ENCODE measurements around the gene ZSCAN25. TPM values are rescaled to one million over a fixed set of nuclear protein-coding genes. Genes with fewer than 3 reads are reported as not detected.
"Not testable (repeated sequence)": the region's sequence is repeated elsewhere in the genome, so short reads cannot be mapped to it uniquely, and the experiment has no call there.

The ZSCAN25 gene
- total RNA-seq, 1 donor from 2014 or later = 19.8 TPM

DNA sequence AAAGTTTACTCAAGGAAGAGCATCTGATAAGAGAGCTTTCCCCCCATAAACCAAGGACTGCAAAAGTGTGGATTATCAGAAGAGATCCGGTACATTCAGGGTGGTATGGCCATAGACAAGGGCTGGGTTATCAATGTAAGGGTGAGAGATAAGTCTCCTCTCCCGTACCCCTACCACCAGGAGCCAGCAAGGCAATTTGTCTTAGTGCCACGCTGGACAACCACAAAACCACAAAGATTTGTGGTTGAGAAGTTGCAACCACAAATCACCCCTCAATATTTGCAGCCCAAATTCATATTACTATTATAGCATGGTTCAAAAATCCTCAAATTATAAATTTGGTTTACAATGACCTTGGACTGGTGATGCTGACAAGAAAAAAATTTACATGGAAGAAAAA, 2.3 kb upstream of the ZSCAN25 start:
- DNase-seq (ENCODE audit: low spot score) (no peak), ATAC-seq (no peak)
- intact Hi-C loops (cut with DNase I) = no loop called here

DNA sequence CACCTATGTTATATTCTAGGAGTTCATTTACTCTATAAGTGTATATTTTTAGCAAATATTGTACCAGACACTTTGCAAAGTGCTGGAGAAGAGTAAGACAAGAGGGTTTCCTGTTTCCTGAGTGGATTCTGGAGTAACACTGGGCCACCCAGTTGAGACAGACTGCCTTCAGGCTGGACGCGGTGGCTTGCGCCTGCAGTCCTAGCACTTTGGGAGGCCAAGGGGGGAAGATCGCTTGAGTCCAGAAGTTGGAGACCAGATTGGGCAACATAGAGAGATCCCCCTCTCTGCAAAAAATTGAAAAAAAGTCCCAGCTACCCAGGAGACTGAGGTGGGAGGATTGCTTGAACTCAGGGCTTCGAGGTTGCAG, 772 bp upstream of the ZSCAN25 start:
- intact Hi-C loops (cut with DNase I) = no loop called here
- no peak for ATAC-seq

GRCh38 chr7:99617192-99617781, 541 bp downstream of the ZSCAN25 start:
- DNase-seq (ENCODE audit: low spot score) = no peak
- intact Hi-C loops (cut with DNase I) = no loop called here
- no peak for ATAC-seq

More for the DNA sequence above, 772 bp upstream of the ZSCAN25 start:
- DNase-seq (ENCODE audit: low spot score) = no peak

DNA sequence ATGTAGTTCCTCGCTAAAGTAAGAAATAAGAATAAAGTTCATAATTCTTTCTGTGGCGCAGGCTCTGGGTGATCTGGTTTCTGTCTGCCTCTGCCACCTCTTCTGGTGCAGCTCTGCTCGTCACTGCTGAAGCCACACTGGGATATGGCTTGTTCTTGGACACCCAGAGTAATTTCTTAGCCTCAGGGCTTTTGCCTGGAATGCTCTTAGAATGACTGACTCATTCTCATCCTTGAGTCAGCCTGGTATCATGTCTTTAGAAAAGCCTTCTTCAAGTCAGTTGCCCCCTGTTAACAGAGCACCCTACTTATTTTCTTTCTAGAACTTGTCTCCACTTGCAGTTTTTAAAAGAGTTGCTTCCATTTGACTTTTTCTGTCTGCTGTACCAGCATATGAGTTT, 2.0 kb downstream of the ZSCAN25 start:
- intact Hi-C loops (cut with DNase I) = no loop called here
- ATAC-seq = no peak

GRCh38 chr7:99619571-99620130, 2.9 kb downstream of the ZSCAN25 start:
- intact Hi-C loops (cut with DNase I) = no loop called here
- DNase-seq (ENCODE audit: low spot score) = no peak
- no peak for ATAC-seq

More for the DNA sequence above, 2.0 kb downstream of the ZSCAN25 start:
- no peak for DNase-seq (ENCODE audit: low spot score)

DNA sequence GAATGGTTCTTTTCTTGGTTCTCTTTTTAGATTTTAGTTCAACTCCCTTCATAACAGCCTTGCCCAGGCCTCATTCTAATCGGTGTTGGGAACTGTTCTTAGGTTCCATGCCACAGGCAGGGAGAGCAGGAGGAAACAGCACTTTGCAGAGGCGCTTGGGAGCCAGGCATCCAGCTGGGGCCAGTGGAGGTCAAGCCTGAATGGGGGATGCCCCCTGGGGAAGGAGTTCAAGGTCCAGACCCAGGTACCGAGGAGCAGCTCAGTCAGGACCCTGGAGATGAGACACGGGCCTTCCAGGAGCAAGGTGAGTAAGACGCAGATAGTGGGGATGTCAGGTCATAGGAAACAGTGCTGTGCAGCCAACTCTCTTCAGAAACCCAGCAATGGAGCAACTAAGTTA, 4.5 kb downstream of the ZSCAN25 start:
- ATAC-seq = no peak
- intact Hi-C loops (cut with DNase I) = no loop called here
- DNase-seq (ENCODE audit: low spot score) = no peak

DNA sequence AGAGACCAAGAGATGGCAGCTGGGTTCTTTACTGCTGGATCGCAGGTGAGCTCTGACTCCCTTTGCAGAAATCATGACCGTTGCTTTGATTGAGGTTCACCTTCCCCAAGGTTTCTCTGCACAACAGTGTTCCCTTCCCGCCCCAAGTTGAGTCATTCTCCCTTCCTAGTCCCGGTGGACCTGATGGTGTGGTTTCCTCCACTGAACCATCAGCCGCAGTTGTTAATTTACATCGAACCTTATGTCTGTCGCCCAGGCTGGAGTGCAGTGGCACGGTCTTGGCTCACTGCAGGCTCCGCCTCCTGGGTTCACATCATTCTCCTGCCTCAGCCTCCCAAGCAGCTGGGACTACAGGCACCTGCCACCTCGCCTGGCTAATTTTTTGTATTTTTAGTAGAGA, 5.8 kb downstream of the ZSCAN25 start:
- no peak for ATAC-seq
- intact Hi-C loops (cut with DNase I) = no loop called here
- DNase-seq (ENCODE audit: low spot score) = no peak

GRCh38 chr7:99623091-99623693, 6.4 kb downstream of the ZSCAN25 start:
- ATAC-seq = no peak
- intact Hi-C loops (cut with DNase I) = no loop called here
- no peak for DNase-seq (ENCODE audit: low spot score)

DNA sequence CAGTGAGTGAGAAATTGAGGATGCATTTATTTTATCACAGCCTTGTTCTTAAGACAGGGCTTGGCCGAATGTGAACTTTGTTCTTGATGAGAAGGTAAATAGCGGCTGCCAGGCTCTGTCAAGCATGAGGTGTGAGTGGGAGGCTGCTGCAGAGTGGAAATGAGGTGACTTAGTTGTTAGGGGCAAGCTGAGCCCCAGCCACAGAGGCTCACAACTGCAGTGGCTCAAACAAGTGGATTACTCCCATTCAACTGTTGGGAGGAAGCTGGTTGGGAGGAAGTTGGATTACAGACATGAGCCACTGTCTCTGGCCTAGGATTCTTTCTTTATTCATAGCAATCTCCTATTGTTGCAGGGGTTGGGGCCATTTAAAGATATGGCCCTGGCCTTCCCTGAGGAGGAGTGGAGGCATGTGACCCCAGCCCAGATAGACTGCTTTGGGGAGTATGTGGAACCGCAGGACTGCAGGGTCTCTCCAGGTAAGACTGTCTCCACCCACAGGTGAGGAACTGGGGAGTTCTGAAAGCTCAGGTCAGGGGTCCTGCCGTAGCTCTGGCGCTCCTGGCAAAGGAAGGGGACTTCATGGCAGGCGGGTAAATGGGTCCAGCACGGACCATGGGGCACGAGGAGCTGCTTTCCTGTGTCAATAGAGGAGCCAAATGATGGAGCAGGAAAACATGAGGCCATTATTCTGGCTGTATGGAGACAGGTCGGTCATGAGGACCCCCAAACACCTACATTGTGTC, 7.1 kb downstream of the ZSCAN25 start:
- no peak for DNase-seq (ENCODE audit: low spot score)
- intact Hi-C loops (cut with DNase I) = no loop called here
- ATAC-seq = no peak

DNA sequence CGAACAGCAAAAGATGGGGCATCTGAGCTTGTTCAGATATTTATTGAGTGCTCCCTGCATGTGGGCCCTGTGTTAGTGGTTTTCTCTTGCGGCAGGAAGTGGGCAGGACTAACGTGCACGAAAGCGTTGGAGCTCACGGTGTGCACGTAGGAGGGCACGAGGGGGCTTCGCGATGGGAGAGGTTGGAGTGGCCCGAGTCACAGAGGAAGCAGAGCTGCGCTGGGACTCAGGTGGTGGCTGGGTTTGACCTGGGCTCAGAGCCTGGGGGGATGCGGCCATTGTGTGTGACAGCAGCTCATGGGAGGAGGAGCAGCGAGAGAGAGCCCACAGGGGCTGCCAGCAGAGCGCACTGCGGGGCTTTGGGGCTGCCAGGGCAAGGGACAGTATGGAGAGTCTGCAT, 7.7 kb downstream of the ZSCAN25 start:
- intact Hi-C loops (cut with DNase I) = no loop called here
- ATAC-seq = peak; percentile 30
- DNase-seq (ENCODE audit: low spot score) = no peak

GRCh38 chr7:99625321-99625720, 8.6 kb downstream of the ZSCAN25 start:
- intact Hi-C loops (cut with DNase I) = no loop called here
- DNase-seq (ENCODE audit: low spot score) (no peak), ATAC-seq (no peak)

DNA sequence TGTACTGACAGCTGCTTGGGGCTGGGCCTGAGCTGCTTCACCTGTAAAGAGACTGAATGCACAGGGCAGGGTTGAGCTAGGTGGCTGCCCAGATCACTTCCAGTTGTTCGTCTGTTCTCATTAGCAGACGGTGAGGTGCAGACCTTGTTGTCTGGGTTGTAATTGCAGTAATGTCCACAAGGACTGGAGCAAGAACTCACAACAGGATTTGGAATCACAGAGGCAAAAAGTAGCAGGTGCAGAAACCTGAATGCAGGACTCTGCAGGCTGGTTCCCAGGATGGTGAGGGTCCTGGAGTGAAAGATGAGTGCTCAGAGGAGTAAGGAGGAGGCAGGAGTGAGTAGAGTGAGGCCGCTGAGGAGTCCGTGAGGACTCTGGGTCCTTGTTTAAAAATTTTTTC, 9.2 kb downstream of the ZSCAN25 start:
- DNase-seq (ENCODE audit: low spot score) = no peak
- intact Hi-C loops (cut with DNase I) = no loop called here
- ATAC-seq = no peak

DNA sequence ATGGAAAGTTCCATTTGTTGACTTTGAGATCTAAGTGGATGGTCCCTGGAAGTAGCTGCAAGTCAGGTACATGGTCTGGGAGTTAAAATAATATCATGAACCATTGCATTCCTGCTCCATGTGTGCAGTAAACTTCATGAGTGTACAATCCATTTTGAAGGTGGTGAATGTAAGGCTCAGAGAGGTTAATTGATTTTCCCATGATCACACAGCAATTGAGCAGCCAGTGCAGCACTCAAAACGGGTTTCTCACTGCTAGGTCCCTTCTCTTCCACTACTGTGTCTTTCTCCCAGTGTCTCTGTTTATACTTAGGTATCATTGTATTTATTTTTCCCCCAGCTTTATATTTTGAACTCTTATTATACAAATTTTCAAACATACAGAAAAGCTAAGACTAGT, 9.9 kb downstream of the ZSCAN25 start:
- no peak for ATAC-seq
- DNase-seq (ENCODE audit: low spot score) = no peak
- intact Hi-C loops (cut with DNase I) = no loop called here

- intact Hi-C loops (cut with DNase I) = no loop called here
- DNase-seq (ENCODE audit: low spot score) (no peak), ATAC-seq (no peak)
These were observed 10.8 kb downstream of the ZSCAN25 start for GRCh38 chr7:99627513-99627912.

DNA sequence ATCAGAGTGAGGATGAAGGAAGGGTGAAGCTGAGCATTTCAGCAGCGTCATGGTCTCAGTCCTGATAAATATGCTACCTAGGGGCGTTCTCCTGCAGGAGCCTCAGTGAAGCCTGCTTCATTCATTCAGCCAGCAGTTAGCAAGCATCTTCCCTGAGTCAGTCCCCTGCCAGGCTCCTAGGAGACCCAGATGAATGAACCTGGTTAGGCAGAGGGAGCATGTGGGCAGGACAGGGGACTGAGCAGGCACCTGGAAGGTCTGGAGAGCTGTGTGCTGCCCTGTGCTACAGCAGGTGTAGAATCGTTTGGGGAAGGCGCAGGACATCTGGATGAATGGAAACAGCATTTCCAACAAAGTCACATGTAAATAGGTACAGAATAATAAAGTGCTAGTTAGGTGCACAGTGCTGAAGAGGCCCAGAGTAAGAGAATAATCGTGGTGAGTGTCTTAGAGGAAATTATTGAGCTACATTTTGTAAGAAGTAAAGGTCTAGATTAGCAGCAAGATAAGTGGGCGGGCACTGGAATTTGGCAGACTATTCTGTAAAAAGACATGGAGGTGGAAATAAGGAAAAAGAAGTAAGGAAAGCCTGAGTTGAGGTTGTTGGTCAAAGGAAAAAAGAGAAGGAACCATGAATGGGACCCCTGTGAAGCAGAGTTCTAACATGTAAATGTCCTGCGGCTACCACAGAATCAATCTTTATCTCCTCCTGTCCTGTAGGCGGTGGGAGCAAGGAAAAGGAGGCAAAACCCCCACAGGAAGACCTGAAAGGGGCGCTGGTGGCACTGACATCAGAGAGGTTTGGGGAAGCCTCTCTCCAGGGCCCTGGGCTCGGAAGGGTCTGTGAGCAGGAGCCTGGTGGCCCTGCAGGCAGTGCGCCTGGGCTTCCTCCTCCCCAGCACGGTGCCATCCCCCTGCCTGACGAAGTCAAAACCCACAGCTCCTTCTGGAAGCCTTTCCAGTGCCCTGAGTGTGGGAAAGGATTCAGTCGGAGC, 12.0 kb downstream of the ZSCAN25 start:
- DNase-seq (ENCODE audit: low spot score) (no peak), ATAC-seq (no peak)
- intact Hi-C loops (cut with DNase I) = no loop called here

GRCh38 chr7:99629643-99630042, 12.9 kb downstream of the ZSCAN25 start:
- no peak for ATAC-seq
- no peak for DNase-seq (ENCODE audit: low spot score)
- intact Hi-C loops (cut with DNase I) = no loop called here

DNA sequence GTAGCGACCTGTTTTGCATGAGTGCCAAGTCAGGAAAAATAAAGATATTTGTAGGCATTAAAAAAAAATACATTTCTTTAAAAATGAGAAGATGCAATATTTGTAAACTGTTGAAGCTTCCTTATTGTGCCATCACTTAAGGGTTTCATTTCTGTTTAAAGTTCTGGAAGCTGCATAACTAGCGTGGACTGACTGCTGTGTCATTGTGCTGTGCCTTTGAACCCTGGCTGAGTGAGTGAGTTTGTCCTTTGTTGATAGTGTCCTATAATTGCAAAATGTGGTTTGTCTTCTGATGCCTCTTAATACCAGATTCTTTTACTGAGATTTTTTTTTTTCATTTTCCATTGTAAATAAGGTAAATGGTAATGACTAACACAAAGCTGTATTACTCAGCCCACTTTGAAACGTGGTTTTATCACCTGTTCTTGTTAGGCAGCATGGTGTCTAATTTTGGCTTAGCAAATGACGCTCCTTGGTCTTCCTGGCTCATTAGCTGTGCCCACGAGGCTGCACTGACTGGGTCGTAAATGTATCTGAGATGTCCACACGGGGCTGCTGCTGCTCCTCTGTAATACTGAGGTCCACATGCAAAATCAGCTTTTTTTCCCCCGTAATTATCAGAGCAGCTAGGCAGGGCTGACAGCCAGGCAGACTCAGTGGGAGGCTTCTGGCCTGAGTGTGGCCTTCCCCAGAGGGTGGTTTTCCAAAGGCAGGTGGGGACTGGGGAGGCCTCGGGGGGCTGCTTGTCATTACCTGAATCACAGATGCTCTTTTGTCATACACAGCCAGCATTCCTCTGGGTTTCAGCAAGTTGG, 14.8 kb downstream of the ZSCAN25 start:
- no peak for DNase-seq (ENCODE audit: low spot score)

DNA sequence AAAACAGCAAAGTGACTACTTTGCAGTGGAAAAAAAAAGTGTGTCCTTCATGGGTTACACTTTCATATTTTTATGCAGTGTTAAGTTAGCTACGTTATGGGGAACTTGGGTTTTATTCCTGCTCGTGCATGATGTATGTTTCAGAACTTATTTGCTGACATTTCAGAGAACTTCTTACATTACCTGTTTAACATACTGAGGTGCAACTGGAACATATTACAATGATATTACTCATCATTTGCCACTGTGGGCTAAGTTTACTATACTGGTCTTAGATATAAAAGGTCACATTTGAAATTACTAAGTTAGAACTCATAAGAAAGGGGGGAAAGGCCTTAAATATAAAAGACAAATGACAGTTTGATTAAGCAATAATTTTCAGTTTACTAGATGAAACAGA, 20.7 kb downstream of the ZSCAN25 start:
- intact Hi-C loops (cut with DNase I); DNase-seq (ENCODE audit: low spot score); ATAC-seq: not testable (repeated sequence)

More for the DNA sequence above, 14.8 kb downstream of the ZSCAN25 start:
- peak; percentile 80 for ATAC-seq
- intact Hi-C loops (cut with DNase I) = no loop called here
